Panc1 (cell line): ENCODE data around the gene NXPH1. TPM values are rescaled to one million over a fixed set of nuclear protein-coding genes. Genes with fewer than 3 reads are reported as not detected.

Experiments
- ATAC-seq: fragments of 200-7000 bp; cut with Tn5 transposase; 2 replicates; pipeline ENCODE4 v1.9.1; 2020; ENCODE audit warnings: mild to moderate bottlenecking, moderate library complexity
- BruUV-seq: library from RNA; stranded (reverse); fragments of 400-500 nt; replicated peaks from 2 replicates; lab custom pipeline; 2021; lab: Mats Ljungman, UMichigan
- CTCF ChIA-PET: fragments of 300-600 bp; sonication (Branson Sonifier 250); formaldehyde crosslinking; loops from one replicate; lab custom pipeline; 2022; ENCODE audit warnings: antibody characterized with exemption; lab: Charles Lee
- POLR2A ChIA-PET: fragments of 300-600 bp; sonication (Branson Sonifier 250); formaldehyde crosslinking; loops from one replicate; lab custom pipeline; 2022; ENCODE audit warnings: antibody characterized with exemption; lab: Charles Lee
- DNase-seq: peaks from one replicate; pipeline ENCODE4 v3.0.0-alpha.2; 2010; ENCODE audit warnings: low read depth, low spot score
- H3K27ac ChIP-seq: 2 replicates; pipeline ENCODE4 v1.5.1; 2011; ENCODE audit warnings: mild to moderate bottlenecking, low read length, inconsistent platforms
- H3K27me3 ChIP-seq: fragments of 200-500 bp; sonication (Bioruptor generic); 2 replicates; pipeline ENCODE4 v1.6.0; 2014; ENCODE audit warnings: low read length, inconsistent platforms; ENCODE audit not compliant: control insufficient read depth, insufficient read depth
- H3K36me3 ChIP-seq: fragments of 200-500 bp; sonication (Bioruptor generic); 2 replicates; pipeline ENCODE4 v1.5.1; 2014; ENCODE audit warnings: inconsistent platforms, mild to moderate bottlenecking, low read length, moderate library complexity; ENCODE audit not compliant: control insufficient read depth, insufficient read depth
- H3K4me1 ChIP-seq: 2 replicates; pipeline ENCODE4 v1.5.1; 2011; ENCODE audit warnings: inconsistent platforms, mild to moderate bottlenecking, low read length, moderate library complexity; ENCODE audit not compliant: control insufficient read depth, insufficient read depth
- H3K4me3 ChIP-seq, 2 experiments: 2 replicates each; pipeline ENCODE4 v1.5.1; 2011 to 2012; ENCODE audit warnings: low read depth in 2 of 2, low read length in 2 of 2, mild to moderate bottlenecking in 2 of 2, inconsistent platforms in 1 of 2, moderate library complexity in 1 of 2
- H3K9me3 ChIP-seq: fragments of 200-500 bp; sonication (Bioruptor generic); 2 replicates; pipeline ENCODE4 v1.5.1; 2014; ENCODE audit warnings: low read depth, mild to moderate bottlenecking, inconsistent platforms, low read length, moderate library complexity; ENCODE audit not compliant: control insufficient read depth, insufficient read depth
- POLR2AphosphoS5 ChIP-seq: IDR thresholded peaks from 2 replicates; pipeline ENCODE4 v1.6.1; 2012; ENCODE audit warnings: mild to moderate bottlenecking, low read depth, low read length, moderate library complexity
- SIN3A ChIP-seq: IDR thresholded peaks from 2 replicates; pipeline ENCODE4 v1.6.1; 2012; ENCODE audit warnings: low read depth, mild to moderate bottlenecking, low read length, moderate library complexity, borderline replicate concordance; ENCODE audit not compliant: insufficient read depth
- TCF7L2 ChIP-seq: IDR thresholded peaks from 2 replicates; pipeline ENCODE4 v1.6.1; 2011; ENCODE audit warnings: mild to moderate bottlenecking, low read depth, low read length, inconsistent platforms
- in situ Hi-C: cut with HindIII; loops from 2 replicates; pipeline ENCODE4 v1.10.0; 2016; ENCODE audit warnings: low sequenced_read_pairs, low pct_unique_long_range_greater_than_20kb
- intact Hi-C: fragments of 100-400 bp; cut with micrococcal nuclease; formaldehyde crosslinking; loops from one replicate; pipeline ENCODE4 v1.10.0; 2022; ENCODE audit not compliant: unreplicated experiment
- total RNA-seq: library from RNA; stranded (reverse); gene quantifications from one replicate; pipeline ENCODE4 v1.2.1, GENCODE V29; 2021; ENCODE audit not compliant: unreplicated experiment
- TF ChIP-seq, protein P1 (sequence below): fragments of 450-650 bp; IDR thresholded peaks from 2 replicates; pipeline ENCODE4 v1.5.1; 2017; ENCODE audit warnings: mild to moderate bottlenecking
- TF ChIP-seq, protein P2 (sequence below), 2 experiments: IDR thresholded peaks; 2 replicates each; pipeline ENCODE4 v1.6.1; 2011 to 2012; ENCODE audit warnings: low read depth in 2 of 2, control low read depth in 1 of 2, low read length in 1 of 2, mild to moderate bottlenecking in 1 of 2, moderate library complexity in 1 of 2; ENCODE audit not compliant: insufficient read depth in 1 of 2

Gene NXPH1
- total RNA-seq, 1 experiment from 2014 or later, result not detected

GRCh38 chr7:8481096-8481495 is 47.7 kb downstream of the NXPH1 start:
- in situ Hi-C loops, result no loop called here
- Histone ChIP-seq H3K27ac (no peak overlapping the region), H3K36me3 (no peaks in the 10 kb centered on the region), H3K4me3 (no peak overlapping the region), H3K9me3 (no peaks in the 10 kb centered on the region), H3K27me3 (no peaks in the 10 kb centered on the region), H3K4me1 (no peaks in the 10 kb centered on the region)
- ChIA-PET POLR2A (no interaction called here), CTCF (no interaction called here)
- no TSS peak for BruUV-seq
- ATAC-seq (no peak), DNase-seq (no peak)
- intact Hi-C loops, result no loop called here
- TF ChIP-seq, protein P1, sequence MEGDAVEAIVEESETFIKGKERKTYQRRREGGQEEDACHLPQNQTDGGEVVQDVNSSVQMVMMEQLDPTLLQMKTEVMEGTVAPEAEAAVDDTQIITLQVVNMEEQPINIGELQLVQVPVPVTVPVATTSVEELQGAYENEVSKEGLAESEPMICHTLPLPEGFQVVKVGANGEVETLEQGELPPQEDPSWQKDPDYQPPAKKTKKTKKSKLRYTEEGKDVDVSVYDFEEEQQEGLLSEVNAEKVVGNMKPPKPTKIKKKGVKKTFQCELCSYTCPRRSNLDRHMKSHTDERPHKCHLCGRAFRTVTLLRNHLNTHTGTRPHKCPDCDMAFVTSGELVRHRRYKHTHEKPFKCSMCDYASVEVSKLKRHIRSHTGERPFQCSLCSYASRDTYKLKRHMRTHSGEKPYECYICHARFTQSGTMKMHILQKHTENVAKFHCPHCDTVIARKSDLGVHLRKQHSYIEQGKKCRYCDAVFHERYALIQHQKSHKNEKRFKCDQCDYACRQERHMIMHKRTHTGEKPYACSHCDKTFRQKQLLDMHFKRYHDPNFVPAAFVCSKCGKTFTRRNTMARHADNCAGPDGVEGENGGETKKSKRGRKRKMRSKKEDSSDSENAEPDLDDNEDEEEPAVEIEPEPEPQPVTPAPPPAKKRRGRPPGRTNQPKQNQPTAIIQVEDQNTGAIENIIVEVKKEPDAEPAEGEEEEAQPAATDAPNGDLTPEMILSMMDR, result no peak
- no peak for TF ChIP-seq SIN3A
- no peak for TF ChIP-seq POLR2AphosphoS5
- TF ChIP-seq, protein P2, sequence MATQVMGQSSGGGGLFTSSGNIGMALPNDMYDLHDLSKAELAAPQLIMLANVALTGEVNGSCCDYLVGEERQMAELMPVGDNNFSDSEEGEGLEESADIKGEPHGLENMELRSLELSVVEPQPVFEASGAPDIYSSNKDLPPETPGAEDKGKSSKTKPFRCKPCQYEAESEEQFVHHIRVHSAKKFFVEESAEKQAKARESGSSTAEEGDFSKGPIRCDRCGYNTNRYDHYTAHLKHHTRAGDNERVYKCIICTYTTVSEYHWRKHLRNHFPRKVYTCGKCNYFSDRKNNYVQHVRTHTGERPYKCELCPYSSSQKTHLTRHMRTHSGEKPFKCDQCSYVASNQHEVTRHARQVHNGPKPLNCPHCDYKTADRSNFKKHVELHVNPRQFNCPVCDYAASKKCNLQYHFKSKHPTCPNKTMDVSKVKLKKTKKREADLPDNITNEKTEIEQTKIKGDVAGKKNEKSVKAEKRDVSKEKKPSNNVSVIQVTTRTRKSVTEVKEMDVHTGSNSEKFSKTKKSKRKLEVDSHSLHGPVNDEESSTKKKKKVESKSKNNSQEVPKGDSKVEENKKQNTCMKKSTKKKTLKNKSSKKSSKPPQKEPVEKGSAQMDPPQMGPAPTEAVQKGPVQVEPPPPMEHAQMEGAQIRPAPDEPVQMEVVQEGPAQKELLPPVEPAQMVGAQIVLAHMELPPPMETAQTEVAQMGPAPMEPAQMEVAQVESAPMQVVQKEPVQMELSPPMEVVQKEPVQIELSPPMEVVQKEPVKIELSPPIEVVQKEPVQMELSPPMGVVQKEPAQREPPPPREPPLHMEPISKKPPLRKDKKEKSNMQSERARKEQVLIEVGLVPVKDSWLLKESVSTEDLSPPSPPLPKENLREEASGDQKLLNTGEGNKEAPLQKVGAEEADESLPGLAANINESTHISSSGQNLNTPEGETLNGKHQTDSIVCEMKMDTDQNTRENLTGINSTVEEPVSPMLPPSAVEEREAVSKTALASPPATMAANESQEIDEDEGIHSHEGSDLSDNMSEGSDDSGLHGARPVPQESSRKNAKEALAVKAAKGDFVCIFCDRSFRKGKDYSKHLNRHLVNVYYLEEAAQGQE (IDR thresholded peaks at IDR 0.05; ENCODE audit: insufficient read depth in 1 of 2, low read depth in 2 of 2, low read length in 1 of 2), result no peak
- no peak for TF ChIP-seq TCF7L2

DNA sequence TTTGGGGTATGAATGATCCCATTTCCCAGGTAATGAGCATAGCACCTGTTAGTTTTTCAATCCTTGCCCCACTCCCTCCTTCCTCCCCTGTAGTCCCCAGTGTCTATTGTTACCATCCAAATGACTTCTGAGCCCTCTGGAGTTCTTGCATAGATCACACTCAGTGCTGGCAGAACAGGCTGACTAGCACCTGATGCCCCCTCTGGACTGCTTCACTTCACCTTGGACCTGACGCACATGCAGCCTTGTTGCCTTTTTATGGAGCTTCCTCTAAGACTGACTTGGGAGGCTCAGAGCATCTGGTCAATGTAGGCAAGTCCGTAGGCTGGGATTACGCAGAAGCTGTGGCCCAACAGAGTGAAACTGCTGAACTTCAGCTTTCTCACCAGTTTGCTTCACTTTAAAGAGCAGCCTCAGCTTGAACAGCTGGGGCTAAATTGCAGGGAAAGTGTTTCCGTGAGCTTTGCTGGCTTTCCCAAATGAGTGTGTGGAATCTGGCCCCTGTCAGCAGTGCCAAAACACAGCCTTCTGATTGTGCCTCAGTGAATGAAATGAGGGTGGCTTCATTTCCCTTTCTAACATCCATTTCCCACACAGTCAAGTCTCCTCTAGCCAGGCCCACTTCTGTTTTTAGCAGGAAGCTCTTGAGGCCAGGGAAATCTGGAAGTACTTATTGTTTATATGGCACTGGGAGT is 48.5 kb downstream of the NXPH1 start:
- TF ChIP-seq, protein P2 (IDR thresholded peaks at IDR 0.05; ENCODE audit: insufficient read depth in 1 of 2, low read depth in 2 of 2, low read length in 1 of 2), result no peak
- TF ChIP-seq, protein P1, result no peak
- TF ChIP-seq POLR2AphosphoS5 (no peak), SIN3A (no peak), TCF7L2 (no peak)
- Histone ChIP-seq H3K4me1 (no peaks in the 10 kb centered on the region), H3K4me3 (no peak overlapping the region), H3K27me3 (no peaks in the 10 kb centered on the region), H3K36me3 (no peaks in the 10 kb centered on the region), H3K27ac (no peak overlapping the region), H3K9me3 (no peaks in the 10 kb centered on the region)
- ATAC-seq, result no peak
- POLR2A ChIA-PET, result no interaction called here
- intact Hi-C loops, result no loop called here
- no TSS peak for BruUV-seq
- CTCF ChIA-PET, result no interaction called here
- no peak for DNase-seq
- in situ Hi-C loops, result no loop called here
